Measurements from ENCODE around the gene ZNF253.

- no peak for TF ChIP-seq CTCF (IDR thresholded peaks at IDR 0.05)
- no peak for TF ChIP-seq POLR2AphosphoS5 (IDR thresholded peaks at IDR 0.05)
- TF ChIP-seq POLR2A (IDR thresholded peaks at IDR 0.05; ENCODE audit: low read depth) = no peak
These were observed 4.8 kb upstream of the ZNF253 start for GRCh38 chr19:19860756-19861390.
